ENCODE measurements around the gene FBXO2.

DNA sequence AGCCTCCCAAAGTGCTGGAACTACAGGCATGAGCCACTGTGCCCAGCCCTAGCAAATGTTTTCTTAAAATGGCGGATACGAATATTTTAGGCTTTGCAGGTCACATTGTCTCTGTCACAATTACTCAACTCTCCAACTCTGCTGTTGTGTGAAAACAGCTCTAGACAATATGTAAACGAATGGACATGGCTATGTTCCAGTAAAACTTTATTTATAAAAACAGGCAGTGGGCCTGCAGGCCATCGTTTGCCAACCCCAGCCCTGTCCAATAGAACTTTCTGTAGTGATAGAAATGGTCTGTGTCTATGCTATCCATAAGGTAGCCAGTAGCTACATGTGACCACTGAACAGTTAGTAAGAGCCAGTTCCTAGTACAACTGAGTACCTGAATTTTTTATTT is 5.5 kb upstream of the FBXO2 start:
- TF ChIP-seq TAF1 (IDR thresholded peaks at IDR 0.05; ENCODE audit: borderline replicate concordance, insufficient read depth, low read length) = no peak
- TF ChIP-seq, protein P1, sequence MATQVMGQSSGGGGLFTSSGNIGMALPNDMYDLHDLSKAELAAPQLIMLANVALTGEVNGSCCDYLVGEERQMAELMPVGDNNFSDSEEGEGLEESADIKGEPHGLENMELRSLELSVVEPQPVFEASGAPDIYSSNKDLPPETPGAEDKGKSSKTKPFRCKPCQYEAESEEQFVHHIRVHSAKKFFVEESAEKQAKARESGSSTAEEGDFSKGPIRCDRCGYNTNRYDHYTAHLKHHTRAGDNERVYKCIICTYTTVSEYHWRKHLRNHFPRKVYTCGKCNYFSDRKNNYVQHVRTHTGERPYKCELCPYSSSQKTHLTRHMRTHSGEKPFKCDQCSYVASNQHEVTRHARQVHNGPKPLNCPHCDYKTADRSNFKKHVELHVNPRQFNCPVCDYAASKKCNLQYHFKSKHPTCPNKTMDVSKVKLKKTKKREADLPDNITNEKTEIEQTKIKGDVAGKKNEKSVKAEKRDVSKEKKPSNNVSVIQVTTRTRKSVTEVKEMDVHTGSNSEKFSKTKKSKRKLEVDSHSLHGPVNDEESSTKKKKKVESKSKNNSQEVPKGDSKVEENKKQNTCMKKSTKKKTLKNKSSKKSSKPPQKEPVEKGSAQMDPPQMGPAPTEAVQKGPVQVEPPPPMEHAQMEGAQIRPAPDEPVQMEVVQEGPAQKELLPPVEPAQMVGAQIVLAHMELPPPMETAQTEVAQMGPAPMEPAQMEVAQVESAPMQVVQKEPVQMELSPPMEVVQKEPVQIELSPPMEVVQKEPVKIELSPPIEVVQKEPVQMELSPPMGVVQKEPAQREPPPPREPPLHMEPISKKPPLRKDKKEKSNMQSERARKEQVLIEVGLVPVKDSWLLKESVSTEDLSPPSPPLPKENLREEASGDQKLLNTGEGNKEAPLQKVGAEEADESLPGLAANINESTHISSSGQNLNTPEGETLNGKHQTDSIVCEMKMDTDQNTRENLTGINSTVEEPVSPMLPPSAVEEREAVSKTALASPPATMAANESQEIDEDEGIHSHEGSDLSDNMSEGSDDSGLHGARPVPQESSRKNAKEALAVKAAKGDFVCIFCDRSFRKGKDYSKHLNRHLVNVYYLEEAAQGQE (IDR thresholded peaks at IDR 0.05; ENCODE audit: insufficient read depth in 1 of 2, low read depth in 2 of 2, low read length in 2 of 2) = no peak
- no peak for TF ChIP-seq POLR2AphosphoS5 (IDR thresholded peaks at IDR 0.05; ENCODE audit: low read depth, low read length)
- no peak for TF ChIP-seq SIN3A (IDR thresholded peaks at IDR 0.05; ENCODE audit: borderline replicate concordance, insufficient read depth, low read length)
